Measurements from ENCODE around the gene RTL5.

GRCh38 chrX:72088761-72089160 lies 43.0 kb downstream of the RTL5 start:
- no peak for TF ChIP-seq CTCF (IDR thresholded peaks at IDR 0.05)
- no peak for TF ChIP-seq ZFX (IDR thresholded peaks at IDR 0.05; ENCODE audit: borderline replicate concordance)
